Measurements from ENCODE around the gene ZNF512. TPM values are rescaled to one million over a fixed set of nuclear protein-coding genes. Genes with fewer than 3 reads are reported as not detected.
A peak's percentile ranks its signal among the peaks of the same experiment; 100 is the strongest.

The ZNF512 gene
- total and polyA plus RNA-seq, 9 of the 15 experiments (the other 6 are each of a cell fraction or from before 2014, with no cell fraction given): 24.7 to 101 (median 65.9) TPM

DNA sequence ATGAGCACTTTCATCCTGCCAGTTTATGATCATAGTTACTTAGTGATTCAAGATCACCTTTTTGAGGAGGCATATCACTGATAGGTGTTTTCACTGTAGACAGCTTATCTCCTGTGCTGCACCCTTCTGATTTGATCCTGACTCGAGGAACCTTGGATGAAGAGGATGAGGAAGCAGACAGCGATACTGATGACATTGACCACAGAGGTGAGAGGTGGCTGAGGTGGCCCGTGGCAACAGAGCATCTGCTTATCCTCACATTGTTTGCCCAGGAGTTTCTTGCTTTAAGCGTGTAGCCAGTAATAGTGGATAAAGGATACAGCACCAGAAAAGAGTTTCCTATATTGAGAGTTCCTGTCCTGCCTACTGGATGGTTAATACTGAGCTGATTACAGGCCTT lies 64.9 kb downstream of the ZNF512 start (continued):
- TF ChIP-seq, protein P1, sequence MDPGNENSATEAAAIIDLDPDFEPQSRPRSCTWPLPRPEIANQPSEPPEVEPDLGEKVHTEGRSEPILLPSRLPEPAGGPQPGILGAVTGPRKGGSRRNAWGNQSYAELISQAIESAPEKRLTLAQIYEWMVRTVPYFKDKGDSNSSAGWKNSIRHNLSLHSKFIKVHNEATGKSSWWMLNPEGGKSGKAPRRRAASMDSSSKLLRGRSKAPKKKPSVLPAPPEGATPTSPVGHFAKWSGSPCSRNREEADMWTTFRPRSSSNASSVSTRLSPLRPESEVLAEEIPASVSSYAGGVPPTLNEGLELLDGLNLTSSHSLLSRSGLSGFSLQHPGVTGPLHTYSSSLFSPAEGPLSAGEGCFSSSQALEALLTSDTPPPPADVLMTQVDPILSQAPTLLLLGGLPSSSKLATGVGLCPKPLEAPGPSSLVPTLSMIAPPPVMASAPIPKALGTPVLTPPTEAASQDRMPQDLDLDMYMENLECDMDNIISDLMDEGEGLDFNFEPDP (CRISPR knock-in tag; IDR thresholded peaks at IDR 0.05): no peak
- TF ChIP-seq BRF1 (IDR thresholded peaks at IDR 0.05; ENCODE audit: borderline replicate concordance, extremely low read depth, insufficient read length) (no peak), EZH2 (IDR thresholded peaks at IDR 0.05; ENCODE audit: borderline replicate concordance, low read depth, low read length) (no peak), CBFA2T3 (IDR thresholded peaks at IDR 0.05) (peak; percentile 72), ZNF609 (CRISPR knock-in tag; IDR thresholded peaks at IDR 0.05; ENCODE audit: borderline replicate concordance) (no peak)

Data from K562 (cell line).